ENCODE measurements around the gene PDK4.
"Not testable (repeated sequence)": the region's sequence is repeated elsewhere in the genome, so short reads cannot be mapped to it uniquely, and the experiment has no call there.

PDK4 gene

DNA sequence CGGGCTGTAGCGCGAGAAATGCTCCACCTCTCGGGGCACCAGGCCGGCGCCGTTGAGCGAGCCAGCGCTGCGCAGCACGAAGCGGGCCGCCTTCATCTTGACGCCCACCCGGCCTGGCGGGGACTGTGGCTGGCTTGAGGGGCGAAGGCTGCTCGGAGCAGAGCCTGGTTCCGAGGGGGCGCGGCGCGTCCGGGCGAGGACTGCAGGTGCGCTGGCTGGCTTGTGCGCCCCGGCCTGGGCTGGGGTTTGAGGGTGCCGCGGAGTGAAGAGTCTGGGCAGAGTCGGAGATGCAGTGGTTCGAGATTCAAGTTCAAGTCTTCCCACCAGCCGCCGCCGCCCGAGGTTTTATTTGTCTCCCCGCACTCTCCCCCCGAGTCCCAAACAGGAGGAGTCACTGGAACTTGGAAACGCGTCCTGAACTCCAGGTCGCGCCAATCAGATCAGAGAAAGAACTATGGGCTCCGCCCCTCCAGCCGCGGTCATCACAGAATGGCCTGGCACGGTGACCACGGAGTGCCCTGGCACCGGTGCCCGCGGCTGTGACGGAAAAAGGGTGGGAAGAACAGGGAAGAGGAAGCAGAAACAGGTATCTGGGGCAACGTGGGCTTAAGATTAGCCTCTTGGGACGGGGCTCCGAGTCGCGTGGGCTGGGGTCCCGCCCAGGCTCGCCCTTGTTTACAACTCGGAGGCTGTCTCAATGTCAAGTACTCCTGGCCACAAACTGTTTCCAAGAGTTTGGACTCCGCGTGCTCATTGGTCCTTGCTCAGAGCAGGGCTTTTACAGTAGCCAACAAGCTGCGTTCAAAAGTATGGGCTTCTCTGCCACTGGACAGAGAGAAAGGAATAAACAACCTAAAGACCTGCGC lies at the start of gene PDK4:
Gene PDK4 (minus strand): TSS at position 319 of the 866 bp plus-strand sequence. CDS start 223 bp downstream, at position 96.
- DNase-seq, result peak; percentile 17

DNA sequence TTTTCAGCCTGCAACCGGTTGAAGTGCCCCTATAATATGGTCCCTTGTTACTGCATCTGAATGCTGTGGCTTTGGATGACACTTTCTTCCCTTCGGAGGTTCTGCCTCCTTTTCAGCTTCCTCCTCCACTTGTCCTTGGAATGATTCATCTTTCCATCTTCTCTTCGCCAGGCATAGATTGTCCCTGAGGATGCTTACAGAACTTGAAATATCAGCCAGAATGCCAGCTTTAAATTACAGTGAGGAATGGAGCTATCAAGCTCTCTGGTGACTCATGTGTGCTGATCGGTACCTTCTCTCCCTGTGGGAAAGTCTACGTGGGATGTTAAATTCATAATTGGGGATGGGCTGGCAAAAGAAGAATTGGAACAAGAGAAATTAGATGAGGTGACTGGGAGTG lies 45.9 kb upstream of the PDK4 start:
- no peak for DNase-seq

DNA sequence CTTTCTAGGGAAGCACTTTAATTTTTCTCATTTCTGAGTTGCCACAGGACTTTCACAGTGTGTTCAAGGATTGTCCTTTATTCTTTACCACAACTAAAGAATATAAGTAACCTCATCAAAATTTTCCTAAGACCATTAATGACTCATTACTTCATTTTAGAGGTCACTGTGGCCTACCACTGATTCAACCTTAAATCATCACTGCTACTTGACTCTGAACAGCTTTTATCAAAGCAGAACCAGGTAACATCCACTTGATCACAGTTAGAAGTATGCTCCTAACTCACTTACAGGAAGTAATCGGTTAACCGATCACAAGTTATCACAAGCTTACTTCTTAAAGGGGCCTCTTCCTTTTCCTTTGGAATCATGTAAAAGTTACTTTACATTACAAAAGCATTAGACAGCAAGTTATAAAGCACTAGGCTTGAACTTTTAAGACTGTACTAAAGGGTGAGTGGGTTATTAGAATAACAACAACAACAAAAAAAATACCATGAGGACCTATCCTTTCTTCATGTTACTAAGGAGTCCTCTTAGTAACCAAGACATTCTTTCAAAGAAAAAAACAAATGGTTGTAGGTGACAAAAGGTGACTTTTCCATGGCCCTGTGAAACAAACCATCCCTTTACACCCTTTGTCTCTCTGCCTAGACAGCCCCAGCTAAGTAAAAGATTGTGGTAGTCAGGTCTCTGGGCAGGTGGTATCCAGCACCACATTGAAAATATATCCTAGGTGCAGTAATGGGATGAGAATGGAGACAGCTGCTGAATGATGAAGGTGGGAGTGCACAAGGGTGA lies 40.0 kb upstream of the PDK4 start:
- no peak for DNase-seq

DNA sequence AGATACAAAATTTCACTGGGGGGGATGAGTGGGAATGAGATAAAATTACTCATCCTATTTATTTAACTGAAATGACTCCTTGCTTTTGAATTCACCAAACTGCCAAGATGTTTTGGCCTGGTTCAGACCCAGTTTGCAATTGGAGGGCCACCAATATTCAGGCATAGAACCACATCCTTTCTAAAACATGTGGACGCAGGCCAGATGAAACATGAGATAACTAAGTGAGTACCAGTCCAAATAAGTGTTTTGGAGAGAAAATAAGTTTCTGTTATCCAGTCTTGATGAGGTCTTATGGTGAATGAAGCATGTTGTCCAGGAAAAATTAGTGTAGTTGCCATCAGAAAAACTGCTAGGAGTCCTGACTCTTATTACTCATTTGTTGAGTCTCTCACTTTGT lies 36.3 kb upstream of the PDK4 start:
- DNase-seq, result no peak

DNA sequence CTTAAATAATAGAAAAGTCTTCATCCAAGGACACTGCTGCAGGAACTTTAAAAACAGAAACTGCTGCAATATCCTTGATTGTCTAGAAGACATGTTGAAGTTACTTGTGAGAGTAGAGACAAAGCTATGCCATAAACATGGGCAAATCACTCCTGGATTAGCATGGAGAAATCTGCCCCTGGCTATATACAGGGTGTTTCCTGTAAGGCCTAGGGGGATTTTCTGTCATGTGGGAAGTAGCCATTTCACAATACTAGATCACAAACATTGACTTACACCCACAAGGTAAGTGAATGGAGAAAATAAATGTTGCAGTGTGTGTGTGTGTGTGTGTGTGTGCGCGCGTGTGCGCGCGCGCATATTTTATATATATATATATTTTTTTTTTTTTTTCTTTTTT lies 35.2 kb upstream of the PDK4 start:
- no peak for DNase-seq

DNA sequence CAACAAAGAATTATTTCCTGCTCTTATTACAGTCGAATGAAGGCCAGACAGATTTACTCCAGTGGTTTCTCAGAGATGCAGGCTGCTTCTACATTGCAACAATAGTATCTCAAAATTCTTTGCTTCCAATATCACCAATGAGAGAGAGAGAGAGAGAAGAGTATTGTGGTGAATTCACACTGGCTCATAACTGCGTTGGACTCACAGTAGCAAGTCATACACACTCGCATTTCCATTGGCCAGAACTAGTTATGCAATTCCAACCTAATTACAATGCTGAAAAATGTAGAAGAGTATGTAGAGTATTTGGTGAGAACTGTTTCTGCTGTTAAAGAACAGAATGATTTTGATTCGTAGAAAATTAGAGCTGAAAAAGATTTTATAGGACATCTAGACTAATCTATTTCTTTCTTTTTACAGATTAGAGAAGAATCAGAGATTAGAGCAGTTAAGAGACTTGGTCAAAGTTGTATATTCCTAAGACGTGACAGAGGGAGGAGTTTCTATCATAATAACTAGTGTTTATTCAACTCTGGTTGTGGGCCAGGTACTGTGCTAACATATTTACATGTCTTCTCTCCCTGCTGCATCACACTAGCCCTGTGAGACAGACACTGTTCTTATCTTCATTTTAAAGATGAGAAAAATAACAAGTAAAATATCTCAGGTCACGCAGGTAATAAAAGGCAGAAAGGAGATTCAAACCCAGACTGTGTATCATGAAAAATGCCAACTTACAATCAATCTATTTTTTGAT lies 34.6 kb upstream of the PDK4 start:
- DNase-seq, result no peak

DNA sequence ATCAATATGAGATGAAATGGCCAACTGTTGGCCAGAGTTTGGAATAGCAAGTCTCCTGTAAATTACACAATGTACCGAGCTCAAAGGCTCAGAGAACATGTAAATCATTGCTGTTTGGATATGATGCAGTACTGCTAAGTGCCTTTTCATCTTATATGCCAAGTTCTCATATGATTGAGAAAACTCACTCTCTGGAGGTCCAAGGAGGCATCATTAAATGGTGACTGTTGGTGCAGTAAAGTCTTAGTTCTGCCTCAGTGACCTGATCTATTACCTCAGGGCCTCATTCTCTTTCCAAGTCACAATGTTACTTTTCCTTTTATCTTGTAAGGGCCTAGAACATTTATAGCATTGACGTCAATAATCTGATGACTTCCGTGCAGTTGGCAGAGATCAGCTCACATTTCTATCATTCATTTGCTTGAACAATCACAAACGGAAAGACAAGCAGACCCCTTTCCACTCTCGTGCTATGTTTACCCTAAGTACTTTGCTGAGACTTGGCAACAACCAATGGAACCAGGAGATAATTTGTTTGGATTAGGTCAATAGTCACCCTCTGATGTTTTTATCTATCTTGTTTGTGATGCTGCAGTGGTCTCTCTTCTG lies 32.6 kb upstream of the PDK4 start:
- no peak for DNase-seq

DNA sequence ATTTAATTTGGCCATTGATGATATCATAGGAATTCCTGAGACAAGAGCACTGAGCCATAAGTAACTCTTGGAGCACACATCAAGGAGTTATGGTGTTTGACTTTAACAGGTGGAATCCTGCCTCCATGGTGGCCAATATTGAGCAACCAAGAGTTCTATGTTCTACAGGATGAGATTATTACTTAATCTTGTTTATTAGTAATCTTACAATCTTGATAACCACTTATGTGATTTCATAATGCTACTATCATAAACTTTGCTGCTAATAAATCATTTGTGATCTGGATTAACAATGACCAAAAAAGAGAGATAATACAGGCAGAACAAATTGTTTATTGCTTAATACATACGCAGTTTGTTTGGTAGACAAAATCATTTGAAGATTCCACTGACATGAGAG lies 27.5 kb upstream of the PDK4 start:
- no peak for DNase-seq

DNA sequence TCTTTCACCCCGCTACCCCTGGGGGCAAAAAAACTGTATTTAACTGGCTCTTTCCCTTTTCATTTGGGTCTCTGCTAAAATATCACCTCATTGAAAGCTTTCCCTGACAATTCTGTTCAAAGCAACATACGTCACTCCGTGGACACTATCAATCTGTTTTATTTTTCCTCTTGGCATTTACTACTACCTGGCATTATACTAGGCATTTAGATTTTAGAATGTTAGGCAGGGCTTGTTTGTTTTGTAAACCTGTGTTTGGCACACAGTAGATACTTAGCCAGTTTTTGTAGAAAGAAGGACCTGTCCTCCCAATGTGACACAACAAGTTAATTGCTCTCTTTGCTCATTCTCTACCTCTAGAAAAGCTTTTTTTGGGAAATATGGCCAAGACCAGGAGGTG lies 26.5 kb upstream of the PDK4 start:
- no peak for DNase-seq

DNA sequence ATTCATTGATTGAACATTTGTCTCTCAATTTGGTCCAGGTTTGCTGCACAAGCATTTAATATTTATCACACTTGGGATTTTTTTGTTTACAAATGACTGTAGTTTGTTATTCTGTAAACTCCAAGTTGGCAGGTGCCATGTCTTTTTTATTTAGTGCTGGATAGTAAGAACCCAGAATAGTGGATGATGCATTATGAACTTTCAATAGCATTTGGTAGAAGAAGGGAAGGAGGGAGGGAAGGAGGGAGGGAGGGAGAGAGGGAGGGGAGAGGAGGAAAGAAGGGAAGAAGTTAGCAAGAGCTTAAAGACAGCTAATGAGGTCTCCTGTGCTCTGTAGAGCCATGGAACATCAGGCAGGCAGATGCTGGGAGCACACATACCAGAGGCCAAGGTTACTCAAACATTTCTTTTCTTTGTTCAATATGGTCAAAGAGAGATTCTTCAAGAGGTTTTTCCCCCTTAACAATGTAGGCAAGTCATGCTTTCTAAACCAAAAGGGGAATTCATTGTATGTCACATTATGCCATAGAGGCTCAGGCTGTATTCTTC lies 25.8 kb upstream of the PDK4 start:
- no peak for DNase-seq

DNA sequence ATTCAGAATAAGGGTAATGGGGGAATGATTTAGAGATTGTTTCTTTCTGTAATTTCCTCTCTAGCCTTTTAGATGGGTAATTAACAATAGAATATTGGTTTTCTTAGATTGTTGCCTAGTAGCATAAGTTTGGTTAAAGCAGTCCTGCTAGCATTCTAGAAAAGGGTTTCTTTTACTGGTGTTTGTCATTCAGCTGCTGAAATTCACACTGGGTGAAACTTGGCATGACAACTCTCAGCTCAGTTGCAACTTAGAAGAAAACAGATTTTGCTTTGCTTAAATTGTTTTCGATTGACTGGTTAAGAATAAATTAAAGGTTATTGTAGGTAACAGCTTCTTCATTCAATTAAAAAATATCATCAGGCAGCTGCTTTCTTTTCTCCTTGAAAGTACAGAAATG lies 25.1 kb upstream of the PDK4 start:
- no peak for DNase-seq

DNA sequence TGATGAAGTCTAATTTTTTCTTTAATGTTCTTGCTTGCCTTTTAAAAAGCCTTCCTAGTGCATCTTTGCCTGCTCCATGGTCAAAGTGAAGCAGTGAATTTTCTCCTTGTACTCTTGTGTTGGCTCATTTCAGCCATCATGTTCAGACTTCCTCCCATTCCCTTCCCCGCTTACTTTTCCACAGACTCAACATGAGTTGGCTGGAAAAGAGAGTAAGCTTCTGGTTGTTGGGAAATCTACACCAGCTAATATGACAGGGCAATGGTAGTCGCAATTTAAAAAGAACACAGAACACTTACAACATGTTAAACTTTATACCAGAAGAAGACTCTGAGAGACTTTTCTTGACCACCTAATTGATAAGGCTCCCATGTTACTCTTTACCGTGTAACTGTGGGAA lies 24.3 kb upstream of the PDK4 start:
- DNase-seq, result no peak

DNA sequence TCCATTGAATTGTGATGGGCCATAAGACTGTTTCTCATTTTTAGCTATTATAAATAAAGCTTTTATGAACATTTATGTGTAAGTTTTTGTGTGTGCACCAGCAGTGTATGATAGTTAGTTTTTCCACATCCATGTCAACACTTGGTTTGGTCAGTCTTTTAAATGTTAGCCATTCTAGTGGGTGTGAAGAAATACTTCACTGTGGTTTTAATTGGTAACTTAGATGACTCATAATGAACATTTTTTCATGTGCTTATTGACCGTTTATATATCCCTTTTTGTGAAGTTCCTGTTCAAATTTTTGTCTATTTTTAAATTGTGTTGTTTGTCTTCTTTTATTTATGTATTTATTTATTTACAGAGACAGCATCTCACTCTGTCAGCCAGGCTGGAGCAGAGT lies 23.6 kb upstream of the PDK4 start:
- no peak for DNase-seq

DNA sequence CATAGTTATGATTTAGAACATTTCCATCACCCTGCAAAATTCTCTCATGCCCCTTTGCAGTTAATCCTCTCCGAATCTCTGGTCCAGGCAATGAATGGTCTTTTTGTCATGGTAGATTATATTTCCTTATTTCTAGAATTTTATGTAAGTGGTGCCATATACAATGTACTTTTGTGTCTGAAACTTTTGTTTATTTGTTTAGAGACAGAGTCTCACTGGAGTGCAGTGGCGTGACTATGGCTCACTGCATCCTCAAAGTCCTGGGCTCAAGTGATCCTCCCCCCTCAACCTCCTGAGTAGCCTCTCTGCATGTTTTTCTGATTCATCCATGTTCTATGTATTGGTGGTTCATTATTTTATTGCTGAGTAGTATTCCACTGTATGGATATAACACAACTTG lies 23.2 kb upstream of the PDK4 start:
- no peak for DNase-seq

DNA sequence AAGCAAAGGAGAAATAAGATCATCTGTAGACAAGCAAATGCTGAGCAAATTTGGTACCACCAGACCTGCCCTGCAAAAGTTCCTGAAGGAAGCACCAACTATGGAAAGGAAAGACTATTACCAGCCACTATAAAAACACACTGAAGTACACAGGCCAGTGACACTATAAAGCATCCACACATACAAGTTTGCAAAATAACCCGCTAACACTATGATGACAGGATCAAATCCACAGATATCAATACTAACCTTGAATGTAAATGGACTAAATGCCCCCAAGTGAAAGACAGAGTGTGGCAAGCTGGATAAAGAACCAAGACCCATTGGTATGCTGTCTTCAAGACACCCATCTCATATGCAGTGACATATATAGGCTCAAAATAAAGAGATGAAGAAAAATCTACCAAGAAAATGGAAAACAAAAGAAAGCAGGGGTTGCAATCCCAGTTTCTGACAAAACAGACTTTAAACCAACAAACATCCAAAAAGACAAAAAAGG lies 18.2 kb upstream of the PDK4 start:
- DNase-seq, result no peak

DNA sequence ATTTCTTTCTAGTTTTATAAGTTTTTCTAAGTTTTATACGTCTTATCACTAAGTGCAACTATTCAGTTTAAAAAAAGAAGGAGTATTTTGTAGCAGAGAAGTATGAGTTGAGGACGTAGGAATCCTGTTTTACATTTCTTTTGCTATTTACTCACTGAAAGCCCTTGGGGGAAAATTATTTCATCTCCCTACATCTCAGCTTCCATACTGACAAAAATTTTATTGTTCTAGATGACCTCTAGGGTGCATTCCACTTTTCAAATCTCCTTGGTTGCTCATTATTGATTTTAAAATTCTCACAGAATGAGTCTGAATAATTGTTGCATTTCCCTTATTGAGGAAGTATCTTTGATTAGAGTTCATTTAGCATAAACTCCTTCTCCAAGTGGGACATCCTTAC lies 14.9 kb upstream of the PDK4 start:
- no peak for DNase-seq

DNA sequence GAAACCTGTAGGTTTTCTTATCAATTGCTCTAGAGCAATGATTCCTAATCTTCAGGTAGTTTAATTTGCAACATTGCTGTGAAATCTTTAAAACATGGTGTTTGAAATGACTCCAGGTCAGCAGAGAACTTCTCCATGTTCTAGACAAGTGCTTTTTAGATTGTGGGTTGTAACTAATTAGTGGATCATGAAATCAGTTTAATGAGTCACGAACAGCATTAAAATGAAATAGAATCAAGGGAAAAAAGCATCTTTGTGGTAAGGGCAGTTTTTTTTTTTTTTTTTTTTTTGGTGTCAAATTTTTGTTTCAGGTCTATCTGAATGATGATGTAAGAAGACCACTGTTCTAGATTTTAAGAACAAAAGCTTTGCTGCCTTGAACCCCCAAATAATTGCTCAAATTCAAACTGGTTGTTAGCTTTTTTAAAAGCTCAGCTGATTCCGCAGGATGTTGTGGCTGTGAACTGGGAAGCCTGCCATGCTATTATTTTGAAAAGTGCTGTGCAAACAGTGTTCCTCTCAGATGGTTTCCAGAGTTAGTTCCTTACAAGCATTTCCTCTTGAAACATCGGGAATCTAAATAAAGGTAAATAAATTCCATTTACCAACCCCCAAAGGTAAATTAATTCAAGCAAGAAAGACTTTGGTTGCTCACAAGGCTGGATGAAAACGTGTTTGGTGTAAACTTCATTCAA lies 13.1 kb upstream of the PDK4 start:
- DNase-seq, result peak; percentile 93

DNA sequence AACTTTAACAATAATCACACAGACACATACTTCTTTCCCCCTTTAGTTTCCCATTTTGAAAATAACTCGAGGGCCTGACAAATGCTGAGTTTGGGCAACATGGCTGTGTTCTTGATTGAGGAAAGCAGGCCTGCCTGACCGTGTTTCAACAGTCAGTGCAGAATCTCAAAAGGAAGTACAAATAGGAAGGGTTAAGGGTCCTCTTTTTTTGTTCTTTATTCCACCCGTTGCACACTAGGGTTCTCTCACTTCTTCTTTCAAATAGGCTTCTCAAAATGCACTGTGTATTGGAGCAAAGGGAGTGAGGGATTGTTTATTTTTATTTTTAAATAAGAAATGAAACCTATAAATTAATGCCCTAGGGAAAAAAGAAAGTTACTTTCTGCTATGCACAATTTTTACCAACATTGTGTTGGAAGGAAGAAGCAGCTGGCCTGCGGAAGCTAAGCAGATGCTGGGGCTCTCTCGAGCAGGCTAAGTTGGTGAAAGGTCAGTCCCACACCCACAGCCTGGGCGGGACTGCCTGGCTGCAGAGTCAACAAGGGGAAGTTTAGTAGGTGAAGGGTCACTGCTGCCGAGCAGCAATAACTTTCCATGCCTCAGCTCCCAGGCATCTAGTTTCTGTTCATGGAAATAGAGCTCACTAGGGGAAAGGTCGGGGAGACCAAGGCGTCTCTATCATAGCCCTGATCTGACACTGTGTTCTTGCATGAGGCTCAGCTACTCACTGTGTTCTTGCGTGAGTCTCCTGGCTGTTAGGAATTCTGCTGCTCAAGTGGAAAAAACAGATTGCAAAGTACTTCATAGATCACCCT lies 12.2 kb upstream of the PDK4 start:
- DNase-seq, result peak; percentile 73

DNA sequence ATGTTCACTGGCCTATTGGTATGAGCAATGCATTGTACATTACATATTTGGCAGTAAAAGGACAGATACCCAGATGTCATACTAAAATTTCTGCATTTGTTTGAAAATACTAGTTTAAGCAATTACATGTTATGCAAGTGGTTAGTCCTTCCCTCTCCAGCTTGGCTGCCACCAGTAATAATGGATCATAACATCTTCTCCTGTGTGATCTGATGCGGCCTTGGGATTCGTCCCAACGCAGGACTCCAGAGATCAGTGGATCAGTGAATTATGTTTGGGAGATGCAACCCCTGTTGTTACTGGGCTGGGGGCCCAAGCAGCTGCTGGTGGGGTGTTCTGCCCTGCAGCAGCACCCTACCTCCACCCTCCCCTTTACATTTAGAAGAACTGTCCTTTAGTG lies 11.2 kb upstream of the PDK4 start:
- no peak for DNase-seq

DNA sequence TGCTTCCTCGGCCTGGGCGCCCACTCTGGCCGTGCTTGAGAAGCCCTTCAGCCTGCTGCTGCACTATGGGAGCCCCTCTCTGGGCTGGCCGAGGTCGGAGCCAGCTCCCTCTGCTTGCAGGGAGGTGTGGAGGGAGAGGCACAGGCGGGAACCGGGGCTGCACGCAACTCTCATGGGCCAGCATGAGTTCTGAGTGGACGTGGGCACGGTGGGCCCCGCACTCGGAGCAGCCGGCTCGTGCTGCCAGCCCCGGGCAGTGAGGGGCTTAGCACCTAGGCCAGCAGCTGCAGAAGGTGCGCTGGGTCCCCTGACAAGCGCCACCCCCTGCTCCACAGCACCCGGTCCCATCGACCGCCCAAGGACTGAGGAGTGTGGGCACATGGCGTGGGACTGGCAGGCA lies 9.0 kb upstream of the PDK4 start:
- no peak for DNase-seq

DNA sequence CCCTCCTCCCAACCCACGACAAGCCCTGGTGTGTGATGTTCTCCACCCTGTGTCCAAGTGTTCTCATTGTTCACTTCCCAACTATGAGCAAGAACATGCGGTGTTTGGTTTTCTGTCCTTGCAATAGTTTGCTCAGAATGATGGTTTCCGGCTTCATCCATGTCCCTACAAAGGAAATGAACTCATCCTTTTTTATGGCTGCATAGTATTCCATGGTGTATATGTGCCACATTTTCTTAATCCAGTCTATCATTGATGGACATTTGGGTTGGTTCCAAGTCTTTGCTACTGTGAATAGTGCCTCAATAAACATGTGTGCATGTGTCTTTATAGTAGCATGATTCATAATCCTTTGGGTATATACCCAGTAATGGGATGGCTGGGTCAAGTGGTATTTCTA lies 8.5 kb upstream of the PDK4 start:
- not testable (repeated sequence) for DNase-seq
